Mammary microvascular endothelial cell (primary cell): Measurements from ENCODE around the gene PRADC1. TPM values are rescaled to one million over a fixed set of nuclear protein-coding genes. Genes with fewer than 3 reads are reported as not detected.

ENCODE experiments used
- total RNA-seq: library from RNA; depleted of rRNA; stranded (reverse); fragments of >200 nt; gene quantifications from 2 replicates; pipeline ENCODE4 v1.2.3, GENCODE V29; 2015

Gene PRADC1
- total RNA-seq: 35.4 and 45.8 TPM in 2 replicates

GRCh38 chr2:73233154-73233931 lies at the start of gene PRADC1:
TSS of gene PRADC1 (minus strand) at chr2:73233239. CDS start at chr2:73233160, 79 bp downstream.

DNA sequence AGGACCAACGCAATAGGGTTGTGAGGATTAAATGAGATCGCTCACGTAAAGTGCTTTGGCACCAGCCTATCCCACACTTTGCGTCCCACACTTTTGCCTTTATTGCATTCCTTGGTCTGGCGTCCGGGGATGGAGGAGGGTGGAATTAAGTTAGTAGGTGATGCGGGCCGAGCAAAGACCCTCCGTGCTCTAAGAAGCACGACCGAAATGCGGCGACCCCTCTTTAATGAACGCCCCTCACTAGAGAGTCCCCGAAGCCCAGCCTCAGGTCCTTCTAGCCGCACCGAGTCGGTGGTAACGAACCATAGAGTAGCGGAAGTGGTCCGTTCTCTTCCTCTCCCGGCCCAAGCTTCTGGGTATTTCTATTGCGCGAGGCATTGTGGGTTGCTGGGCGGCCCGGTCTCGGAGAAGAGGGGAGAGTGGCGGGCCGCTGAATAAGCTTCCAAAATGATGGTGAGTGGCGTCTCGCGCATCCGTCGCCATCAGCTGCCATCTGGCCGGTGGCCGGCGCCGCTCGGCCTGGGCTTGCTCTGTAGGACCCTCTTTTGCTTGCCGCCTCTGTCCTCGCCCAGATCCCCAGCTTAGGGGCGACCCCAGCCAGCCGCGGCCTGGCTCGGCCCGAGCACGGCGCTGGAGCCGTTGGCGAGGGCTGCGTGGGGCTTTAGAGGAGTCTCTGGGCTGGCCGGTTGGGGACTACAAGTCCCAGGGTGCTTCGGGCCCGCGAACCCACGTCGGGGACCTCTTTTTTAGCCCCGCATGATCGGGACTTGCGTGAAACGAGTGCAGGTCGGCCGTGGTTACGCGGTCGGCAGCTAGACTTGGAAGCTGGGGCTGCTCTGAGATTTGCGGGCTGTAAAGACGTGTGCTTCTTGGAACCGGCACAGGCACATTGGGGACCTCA lies 1.1 kb upstream of the PRADC1 start, which contains the start of gene CCT7:
Gene CCT7 (plus strand): TSS at position 377 of the 901 bp plus-strand sequence. CDS start 71 bp downstream, at position 448.

GRCh38 chr2:73214120-73215035 lies 18.7 kb downstream of the PRADC1 start, which contains the start of gene SMYD5:
TSS of gene SMYD5 (plus strand) at chr2:73214245. CDS start at chr2:73214267, 22 bp downstream.

DNA sequence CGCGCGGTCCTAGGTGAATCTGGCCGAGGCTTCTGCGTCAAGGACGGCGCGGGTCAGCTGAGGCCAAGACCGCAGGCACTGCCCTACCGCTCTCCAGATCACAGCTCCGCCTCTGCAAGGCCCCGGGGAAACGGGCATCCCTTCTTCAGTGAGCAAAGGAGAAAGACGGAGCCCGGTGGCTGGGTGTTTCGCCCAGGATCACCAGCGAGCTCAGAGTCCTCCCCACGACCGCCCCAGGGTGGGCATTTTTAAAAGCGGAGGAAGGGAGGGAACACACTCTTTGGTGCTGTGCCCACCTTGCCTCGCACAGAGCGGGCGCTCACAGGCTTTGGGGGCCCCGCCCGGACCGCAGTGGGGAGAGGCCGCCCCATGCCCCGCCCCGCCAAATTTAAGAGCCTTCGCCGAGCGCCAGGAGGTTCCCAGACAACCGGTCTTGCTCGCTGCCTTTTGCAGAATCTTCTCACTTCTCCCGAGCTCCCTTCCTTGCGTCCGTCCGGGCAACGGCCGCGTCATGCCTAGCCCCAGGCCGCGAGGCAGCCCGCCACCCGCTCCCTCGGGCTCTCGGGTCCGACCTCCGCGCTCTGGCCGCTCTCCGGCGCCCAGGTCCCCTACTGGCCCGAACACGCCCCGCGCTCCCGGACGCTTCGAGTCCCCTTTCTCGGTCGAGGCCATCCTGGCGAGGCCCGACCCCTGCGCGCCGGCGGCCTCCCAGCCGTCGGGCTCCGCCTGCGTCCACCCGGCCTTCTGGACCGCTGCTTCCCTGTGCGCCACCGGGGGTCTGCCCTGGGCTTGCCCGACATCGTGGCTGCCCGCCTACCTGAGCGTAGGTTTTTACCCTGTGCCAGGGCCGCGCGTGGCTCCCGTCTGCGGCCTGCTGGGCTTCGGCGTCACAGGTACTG lies 30.6 kb downstream of the PRADC1 start, which contains the start of gene NOTO:
Gene NOTO (plus strand): TSS at position 419 of the 899 bp plus-strand sequence. CDS start 93 bp downstream, at position 512.

Other genes with a start within 250 kb of the PRADC1 start
- 8.1 and 8.4 TPM in 2 replicates for gene SFXN5, start 161.5 kb downstream of the PRADC1 start, total RNA-seq
- gene RAB11FIP5, start 120.3 kb downstream of the PRADC1 start, total RNA-seq: 59.0 and 65.0 TPM in 2 replicates
- gene NOTO, start 30.7 kb downstream of the PRADC1 start, total RNA-seq: not detected in 2 replicates
- 20.0 and 20.6 TPM in 2 replicates for gene SMYD5, start 19.0 kb downstream of the PRADC1 start, total RNA-seq
- gene CCT7, start 1.1 kb upstream of the PRADC1 start, total RNA-seq: 488 and 490 TPM in 2 replicates
- gene FBXO41, start 51.2 kb upstream of the PRADC1 start, total RNA-seq: 0.05 and 0.07 TPM in 2 replicates
- not detected in 2 replicates for gene EGR4, start 60.3 kb upstream of the PRADC1 start, total RNA-seq
- 9.3 and 12.8 TPM in 2 replicates for gene ALMS1, start 152.6 kb upstream of the PRADC1 start, total RNA-seq